A549 treated with CORT108297 at 1 μM for 4 hours (cell line): ENCODE measurements around the gene STAC2. TPM values are rescaled to one million over a fixed set of nuclear protein-coding genes. Genes with fewer than 3 reads are reported as not detected.

Source experiments
- total RNA-seq: library from RNA; stranded (reverse); fragments of 200-300 nt; extraction: Qiagen RNA extraction; gene quantifications from 5 replicates; pipeline ENCODE4 v1.2.3, GENCODE V29; 2022

STAC2 gene
- total RNA-seq = 0.25 to 0.40 TPM (median 0.38 TPM) in 5 replicates

GRCh38 chr17:39225308-39225958, at the start of gene STAC2:
TSS of gene STAC2 (minus strand) at chr17:39225945. CDS start at chr17:39225502, 443 bp downstream.

GRCh38 chr17:39200070-39200879, 25.5 kb downstream of the STAC2 start, which contains the start of gene RPL19:
TSS of gene RPL19 (plus strand) at chr17:39200283. CDS start at chr17:39200345, 62 bp downstream.

GRCh38 chr17:39197380-39198185, 28.2 kb downstream of the STAC2 start, which contains the start of gene CACNB1:
TSS of gene CACNB1 (minus strand) at chr17:39197669. CDS start at chr17:39197495, 174 bp downstream.

GRCh38 chr17:39165841-39166349, 59.9 kb downstream of the STAC2 start, which contains the start of gene ARL5C:
TSS of gene ARL5C (minus strand) at chr17:39166161. CDS start at chr17:39165760, 401 bp downstream.

Other genes starting within 250 kb of the STAC2 start
- 0.09 to 0.41 TPM (median 0.27 TPM) in 5 replicates for gene PLXDC1, start 74.3 kb downstream of the STAC2 start, total RNA-seq
- gene ARL5C, start 59.8 kb downstream of the STAC2 start, total RNA-seq = not detected in 5 replicates
- gene CACNB1, start 28.3 kb downstream of the STAC2 start, total RNA-seq = 3.8 to 6.6 TPM (median 5.8 TPM) in 5 replicates
- gene RPL19, start 25.7 kb downstream of the STAC2 start, total RNA-seq = 3,739 to 4,126 TPM (median 4,064 TPM) in 5 replicates
- 6.5 to 9.1 TPM (median 8.7 TPM) in 5 replicates for gene FBXL20, start 175.7 kb upstream of the STAC2 start, total RNA-seq
- gene MED1, start 225.3 kb upstream of the STAC2 start, total RNA-seq = 25.2 to 34.2 TPM (median 31.3 TPM) in 5 replicates
- 31.4 to 38.5 TPM (median 36.8 TPM) in 5 replicates for gene CDK12, start 235.5 kb upstream of the STAC2 start, total RNA-seq